ENCODE measurements around the gene TMC5. TPM values are rescaled to one million over a fixed set of nuclear protein-coding genes. Genes with fewer than 3 reads are reported as not detected.

The TMC5 gene
- total and polyA plus RNA-seq, 2 of the 13 experiments (the other 11 are each of a cell fraction or from before 2014, with no cell fraction given) = 0.09 to 0.41 TPM

- TF ChIP-seq ZHX2 (IDR thresholded peaks at IDR 0.05; ENCODE audit: low read depth) (no peak), ZHX2 (CRISPR knock-in tag; IDR thresholded peaks at IDR 0.05; ENCODE audit: borderline replicate concordance) (no peak), KDM1A (CRISPR knock-in tag; IDR thresholded peaks at IDR 0.05) (peak; percentile 85), ZNF446 (CRISPR knock-in tag; IDR thresholded peaks at IDR 0.05) (no peak), REPIN1 (CRISPR knock-in tag; IDR thresholded peaks at IDR 0.05; ENCODE audit: borderline replicate concordance, low read depth) (no peak; the same call in 1 of the 2 replicates), ESRRA (CRISPR knock-in tag; IDR thresholded peaks at IDR 0.05; ENCODE audit: low read depth) (no peak), ZNF781 (CRISPR knock-in tag; IDR thresholded peaks at IDR 0.05; ENCODE audit: borderline replicate concordance, not compliant biosample characterization) (no peak), PHF5A (CRISPR knock-in tag; IDR thresholded peaks at IDR 0.05; ENCODE audit: low read depth, unreplicated experiment) (no peak), TBL1XR1 (IDR thresholded peaks at IDR 0.05; ENCODE audit: borderline replicate concordance, low read length, partially characterized antibody) (no peak), ZNF674 (CRISPR knock-in tag; IDR thresholded peaks at IDR 0.05; ENCODE audit: low read depth) (no peak), TP53 (CRISPR knock-in tag; conservative IDR thresholded peaks at IDR 0.05) (0 out of 2 replicates have a peak, but pooled peaks have one; percentile 18), ZNF484 (CRISPR knock-in tag; IDR thresholded peaks at IDR 0.05; ENCODE audit: borderline replicate concordance, low read depth) (no peak)
- TF ChIP-seq, protein P1, sequence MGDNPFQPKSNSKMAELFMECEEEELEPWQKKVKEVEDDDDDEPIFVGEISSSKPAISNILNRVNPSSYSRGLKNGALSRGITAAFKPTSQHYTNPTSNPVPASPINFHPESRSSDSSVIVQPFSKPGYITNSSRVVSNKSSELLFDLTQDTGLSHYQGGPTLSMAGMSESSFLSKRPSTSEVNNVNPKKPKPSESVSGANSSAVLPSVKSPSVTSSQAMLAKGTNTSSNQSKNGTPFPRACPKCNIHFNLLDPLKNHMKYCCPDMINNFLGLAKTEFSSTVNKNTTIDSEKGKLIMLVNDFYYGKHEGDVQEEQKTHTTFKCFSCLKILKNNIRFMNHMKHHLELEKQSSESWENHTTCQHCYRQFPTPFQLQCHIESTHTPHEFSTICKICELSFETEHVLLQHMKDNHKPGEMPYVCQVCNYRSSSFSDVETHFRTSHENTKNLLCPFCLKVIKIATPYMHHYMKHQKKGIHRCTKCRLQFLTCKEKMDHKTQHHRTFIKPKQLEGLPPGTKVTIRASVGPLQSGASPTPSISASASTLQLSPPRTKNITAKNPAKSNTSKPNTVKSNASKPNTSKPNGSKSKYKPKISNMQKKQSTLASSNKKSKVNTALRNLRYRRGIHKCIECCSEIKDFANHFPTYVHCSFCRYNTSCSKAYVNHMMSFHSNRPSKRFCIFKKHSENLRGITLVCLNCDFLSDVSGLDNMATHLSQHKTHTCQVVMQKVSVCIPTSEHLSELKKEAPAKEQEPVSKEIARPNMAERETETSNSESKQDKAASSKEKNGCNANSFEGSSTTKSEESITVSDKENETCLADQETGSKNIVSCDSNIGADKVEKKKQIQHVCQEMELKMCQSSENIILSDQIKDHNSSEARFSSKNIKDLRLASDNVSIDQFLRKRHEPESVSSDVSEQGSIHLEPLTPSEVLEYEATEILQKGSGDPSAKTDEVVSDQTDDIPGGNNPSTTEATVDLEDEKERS (CRISPR knock-in tag; IDR thresholded peaks at IDR 0.05) = peak; percentile 95
- TF ChIP-seq, protein P2, sequence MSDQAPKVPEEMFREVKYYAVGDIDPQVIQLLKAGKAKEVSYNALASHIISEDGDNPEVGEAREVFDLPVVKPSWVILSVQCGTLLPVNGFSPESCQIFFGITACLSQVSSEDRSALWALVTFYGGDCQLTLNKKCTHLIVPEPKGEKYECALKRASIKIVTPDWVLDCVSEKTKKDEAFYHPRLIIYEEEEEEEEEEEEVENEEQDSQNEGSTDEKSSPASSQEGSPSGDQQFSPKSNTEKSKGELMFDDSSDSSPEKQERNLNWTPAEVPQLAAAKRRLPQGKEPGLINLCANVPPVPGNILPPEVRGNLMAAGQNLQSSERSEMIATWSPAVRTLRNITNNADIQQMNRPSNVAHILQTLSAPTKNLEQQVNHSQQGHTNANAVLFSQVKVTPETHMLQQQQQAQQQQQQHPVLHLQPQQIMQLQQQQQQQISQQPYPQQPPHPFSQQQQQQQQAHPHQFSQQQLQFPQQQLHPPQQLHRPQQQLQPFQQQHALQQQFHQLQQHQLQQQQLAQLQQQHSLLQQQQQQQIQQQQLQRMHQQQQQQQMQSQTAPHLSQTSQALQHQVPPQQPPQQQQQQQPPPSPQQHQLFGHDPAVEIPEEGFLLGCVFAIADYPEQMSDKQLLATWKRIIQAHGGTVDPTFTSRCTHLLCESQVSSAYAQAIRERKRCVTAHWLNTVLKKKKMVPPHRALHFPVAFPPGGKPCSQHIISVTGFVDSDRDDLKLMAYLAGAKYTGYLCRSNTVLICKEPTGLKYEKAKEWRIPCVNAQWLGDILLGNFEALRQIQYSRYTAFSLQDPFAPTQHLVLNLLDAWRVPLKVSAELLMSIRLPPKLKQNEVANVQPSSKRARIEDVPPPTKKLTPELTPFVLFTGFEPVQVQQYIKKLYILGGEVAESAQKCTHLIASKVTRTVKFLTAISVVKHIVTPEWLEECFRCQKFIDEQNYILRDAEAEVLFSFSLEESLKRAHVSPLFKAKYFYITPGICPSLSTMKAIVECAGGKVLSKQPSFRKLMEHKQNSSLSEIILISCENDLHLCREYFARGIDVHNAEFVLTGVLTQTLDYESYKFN (CRISPR knock-in tag; conservative IDR thresholded peaks at IDR 0.05) = no peak; the same call in 1 of the 2 replicates
- TF ChIP-seq, protein P3, sequence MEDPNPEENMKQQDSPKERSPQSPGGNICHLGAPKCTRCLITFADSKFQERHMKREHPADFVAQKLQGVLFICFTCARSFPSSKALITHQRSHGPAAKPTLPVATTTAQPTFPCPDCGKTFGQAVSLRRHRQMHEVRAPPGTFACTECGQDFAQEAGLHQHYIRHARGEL (CRISPR knock-in tag; IDR thresholded peaks at IDR 0.05) = no peak
Measured at GRCh38 chr16:19523184-19523558, 105.5 kb downstream of the TMC5 start (continued).
